GM19043 (cell line): ENCODE results near the gene TTC39A.

ENCODE experiments used
- ATAC-seq: cut with Tn5 transposase; IDR thresholded peaks from one replicate; pipeline ENCODE4 v1.9.1; 2021; ENCODE audit warnings: low read depth; ENCODE audit not compliant: unreplicated experiment

TTC39A gene

DNA sequence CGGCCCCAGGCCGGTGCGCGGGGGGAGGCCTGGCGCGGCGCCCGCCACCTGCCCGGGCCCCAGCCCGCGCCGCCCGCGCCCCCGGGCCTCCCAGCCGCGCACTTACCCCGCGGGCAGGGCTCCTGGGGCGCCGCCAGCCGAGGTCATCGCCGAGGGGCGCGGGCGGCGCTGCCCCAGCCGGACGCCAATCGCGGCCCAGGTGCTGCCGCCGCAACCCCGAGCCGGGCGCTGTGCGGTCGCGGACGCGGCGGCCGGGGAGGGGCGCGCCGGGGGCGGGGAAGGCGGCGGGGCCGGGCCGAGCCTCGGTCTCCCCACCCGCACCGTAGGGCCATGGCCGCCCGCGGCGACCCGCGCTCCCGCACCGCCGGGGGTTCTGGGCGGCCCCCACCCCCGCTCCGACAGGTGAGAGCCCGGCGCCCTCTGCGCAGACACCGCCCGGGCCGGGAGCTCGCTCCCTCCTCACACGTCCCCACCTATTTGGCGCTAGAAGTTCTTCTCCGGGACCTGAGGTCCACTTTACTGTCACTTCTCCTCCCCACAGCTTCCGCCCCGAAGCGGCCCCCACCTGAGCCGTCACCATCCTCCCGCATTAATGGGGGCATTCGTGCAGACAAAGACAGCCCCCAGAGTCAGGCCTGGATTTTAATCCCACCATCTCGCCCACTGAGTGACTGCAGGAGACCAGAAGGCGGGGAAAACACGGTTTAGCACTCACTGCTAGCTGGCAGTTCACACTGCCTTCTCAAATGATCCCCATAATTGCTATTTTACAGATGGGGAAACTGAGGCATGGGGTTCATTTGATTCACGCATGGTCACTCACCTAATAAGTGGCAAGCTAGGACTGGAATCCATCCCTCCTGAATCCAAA, at the start of gene TTC39A:
Gene TTC39A, minus strand, starts transcription at position 232 of the 871 bp plus-strand sequence. Its CDS starts 85 bp downstream, at position 147.
- ATAC-seq = no peak

DNA sequence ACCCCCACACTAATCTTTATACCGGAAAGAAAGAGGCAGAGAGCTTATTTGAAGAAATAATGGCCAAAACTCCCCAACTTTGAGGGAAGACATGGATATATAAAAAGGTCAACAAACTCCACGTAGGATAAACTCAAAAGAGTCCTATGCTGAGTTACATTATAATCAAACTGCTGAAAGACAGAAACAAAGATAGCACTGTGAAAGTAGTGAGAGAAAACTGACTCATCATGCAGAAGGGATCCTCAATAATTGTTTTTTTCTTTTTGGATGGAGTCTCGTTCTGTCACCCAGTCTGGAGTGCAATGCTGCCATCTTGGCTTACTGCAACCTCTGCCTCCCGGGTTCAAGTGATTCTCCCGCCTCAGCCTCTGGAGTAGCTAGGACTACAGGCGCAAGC, 48.5 kb upstream of the TTC39A start:
- no peak for ATAC-seq

DNA sequence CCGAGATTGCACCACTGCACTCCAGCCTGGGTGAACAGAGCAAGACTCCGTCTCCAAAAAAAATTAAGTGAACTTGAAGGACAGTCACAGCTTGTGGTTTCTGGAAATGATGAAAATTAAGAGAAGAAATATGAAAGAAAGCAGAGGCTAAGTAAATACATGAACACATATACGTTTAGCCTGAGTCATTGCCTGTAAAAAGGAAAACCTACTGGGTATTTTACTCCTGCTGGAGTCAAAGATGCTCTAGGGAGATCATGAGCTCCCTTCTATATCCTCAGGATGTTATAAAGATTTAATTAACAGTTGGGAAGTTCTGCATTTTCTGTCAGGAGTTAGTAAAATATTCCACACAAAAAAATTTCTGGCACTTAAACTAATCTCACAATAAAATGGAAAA, 43.5 kb upstream of the TTC39A start:
- ATAC-seq = no peak

DNA sequence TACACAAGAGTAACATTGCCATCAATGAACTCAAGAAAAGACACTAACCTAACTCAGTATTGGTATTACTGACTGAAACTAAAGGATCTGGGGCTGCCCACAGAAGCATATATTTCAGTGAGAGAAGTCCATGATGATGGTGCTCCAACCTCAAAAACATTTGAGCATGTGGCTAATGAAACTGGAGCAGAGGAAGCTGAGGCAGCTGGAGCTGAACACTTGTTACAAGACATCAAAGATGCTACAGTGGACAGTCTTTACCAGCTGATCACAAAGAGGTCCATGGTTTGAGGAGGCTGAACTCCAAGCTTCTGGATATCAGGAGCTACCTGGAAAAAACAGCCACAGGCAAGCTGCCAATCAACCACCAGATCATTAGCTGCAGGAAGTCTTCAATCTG, 42.2 kb upstream of the TTC39A start:
- no peak for ATAC-seq

DNA sequence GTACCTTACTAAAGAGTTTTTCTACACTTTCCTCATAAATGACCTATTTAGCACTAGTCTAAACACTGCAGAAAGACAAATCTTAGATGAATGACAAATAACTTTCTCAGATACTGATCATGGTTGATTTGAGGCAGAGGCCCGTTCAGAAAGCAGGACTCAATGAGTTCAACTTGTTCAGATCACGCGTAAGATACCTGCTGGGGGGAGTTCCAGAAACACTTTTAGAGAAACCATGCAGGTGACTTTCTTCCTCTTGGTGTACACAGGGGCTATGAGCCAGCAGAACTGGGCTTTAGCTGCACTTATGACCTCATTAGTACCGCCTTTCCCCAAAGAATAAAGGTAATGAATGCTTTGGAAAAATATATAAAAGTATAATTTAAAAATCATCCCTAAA, 38.8 kb upstream of the TTC39A start:
- no peak for ATAC-seq

DNA sequence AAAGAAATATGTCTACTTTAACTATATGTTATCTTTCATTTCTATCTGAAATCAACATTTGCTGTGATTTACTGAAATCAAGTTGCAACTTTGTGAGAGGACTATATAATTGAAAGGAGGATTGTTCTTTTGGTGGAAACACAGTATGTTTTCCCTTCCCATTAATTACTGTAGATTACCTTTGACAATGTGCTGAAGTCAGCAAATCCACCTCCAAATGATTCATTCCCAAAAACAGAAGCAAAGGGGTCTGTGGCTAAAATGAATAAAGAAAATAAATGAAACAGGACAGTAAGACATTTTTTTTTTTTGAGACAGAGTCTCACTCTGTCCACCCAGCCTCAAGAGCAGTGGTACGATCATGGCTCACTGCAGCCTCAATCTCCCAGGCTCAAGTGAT, 35.4 kb upstream of the TTC39A start:
- no peak for ATAC-seq

DNA sequence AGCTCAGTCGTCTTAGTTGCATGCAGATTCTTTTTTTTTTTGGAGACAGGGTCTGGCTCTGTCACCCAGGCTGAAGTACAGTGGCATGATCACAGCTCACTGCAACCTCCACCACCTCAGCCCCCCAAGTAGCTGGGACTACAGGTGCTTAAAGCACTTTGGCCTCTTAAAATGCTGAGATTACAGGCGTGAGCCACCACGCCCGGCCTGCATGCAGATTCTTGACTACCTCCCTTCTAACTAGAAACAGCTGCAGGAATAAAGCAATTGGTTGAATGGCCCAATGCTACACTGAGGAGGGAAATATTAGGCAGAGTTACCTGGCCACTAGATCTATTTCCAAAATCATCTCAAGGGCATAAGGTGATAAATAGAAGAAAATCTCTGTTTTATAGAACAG, 29.5 kb upstream of the TTC39A start:
- no peak for ATAC-seq

DNA sequence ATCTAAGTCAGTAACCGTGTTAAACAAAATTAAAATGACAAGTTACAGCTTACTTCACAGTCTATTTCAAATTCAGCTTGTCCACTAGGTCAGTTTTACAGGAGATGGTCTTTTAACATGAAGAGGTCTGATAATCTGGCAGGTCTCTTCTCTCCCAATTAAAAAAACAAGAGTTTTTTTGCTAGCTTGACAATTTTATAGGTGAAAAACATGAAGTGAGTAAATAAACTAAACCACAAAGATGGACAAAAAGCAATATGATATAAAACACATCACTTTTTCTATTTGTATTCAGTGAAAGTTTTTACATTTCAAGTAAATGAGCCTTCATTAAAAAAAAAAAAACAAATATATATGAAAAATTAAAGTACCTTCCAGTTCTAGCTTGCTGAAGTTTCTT, 25.0 kb upstream of the TTC39A start:
- ATAC-seq = no peak

DNA sequence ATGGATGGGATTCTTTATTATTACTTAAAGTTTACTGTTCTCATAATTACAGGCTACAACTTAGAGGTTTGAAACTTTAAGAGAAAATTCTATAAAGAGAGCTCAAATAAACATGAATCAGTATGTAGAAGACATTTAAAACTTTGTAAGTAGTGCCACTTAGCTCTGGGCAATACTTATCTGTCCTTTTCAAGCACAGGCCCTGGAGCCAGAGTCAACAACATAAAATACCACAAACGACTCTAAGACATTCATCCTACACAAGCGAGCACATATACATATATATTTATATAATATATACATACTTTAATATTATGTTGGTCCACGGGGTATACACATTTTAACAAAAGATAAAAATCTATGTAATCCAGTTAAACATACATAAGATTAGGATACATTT, 24.1 kb upstream of the TTC39A start:
- ATAC-seq = no peak

DNA sequence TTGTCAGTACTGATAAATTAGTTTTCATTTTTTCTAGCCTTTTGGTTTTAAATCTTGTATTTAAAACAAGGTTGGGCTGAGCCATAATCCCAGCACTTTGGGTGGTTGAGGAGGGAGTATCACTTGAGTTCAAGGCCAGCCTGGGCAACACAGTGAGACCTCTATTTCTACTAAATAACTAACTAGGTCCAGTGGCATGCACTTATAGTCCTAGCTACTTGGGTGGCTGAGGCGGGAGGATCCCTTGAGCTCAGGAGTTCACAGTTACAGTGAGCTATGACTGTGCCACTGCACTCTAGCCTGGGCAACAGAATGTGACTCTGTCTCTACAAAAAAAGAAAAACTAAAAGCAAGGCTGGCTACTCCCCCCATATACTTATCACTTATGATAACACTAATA, 21.5 kb upstream of the TTC39A start:
- no peak for ATAC-seq

DNA sequence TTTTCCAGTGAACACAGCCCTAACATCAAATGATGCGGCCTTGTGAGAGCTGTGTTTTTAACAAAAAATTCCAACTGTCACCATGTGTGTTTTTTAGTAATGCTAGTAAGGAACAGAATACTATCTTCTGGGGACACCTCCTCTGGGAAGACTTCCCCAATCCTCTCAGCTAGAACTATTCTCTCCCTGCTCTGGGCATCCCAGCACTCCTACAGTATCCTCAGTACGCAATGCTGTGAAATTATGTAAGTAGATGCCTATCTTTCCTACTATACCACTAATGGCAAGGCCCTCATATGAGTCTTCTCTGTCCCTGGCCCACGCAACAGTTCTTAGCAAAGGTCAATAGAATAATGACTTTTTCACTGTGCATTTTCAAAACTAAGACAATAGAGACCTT, 19.5 kb upstream of the TTC39A start:
- ATAC-seq = no peak

DNA sequence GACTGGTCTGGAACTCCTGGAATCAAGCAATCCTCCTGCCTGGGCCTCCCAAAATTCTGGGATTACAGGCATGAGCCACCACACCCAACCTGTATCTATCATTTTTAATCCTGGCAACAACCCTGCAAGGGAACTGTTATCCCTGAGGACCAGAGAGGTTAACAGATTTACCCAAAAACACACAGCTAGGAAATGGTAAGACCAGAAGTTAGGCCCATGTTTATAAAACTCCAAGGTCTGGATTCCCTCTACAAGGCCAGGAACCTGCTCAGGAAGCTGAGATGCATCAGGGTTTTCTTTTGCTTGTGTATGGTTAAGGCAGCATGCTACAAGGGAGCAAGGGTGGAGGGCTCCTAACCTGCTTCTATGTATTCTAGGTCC, 17.8 kb upstream of the TTC39A start:
- no peak for ATAC-seq

DNA sequence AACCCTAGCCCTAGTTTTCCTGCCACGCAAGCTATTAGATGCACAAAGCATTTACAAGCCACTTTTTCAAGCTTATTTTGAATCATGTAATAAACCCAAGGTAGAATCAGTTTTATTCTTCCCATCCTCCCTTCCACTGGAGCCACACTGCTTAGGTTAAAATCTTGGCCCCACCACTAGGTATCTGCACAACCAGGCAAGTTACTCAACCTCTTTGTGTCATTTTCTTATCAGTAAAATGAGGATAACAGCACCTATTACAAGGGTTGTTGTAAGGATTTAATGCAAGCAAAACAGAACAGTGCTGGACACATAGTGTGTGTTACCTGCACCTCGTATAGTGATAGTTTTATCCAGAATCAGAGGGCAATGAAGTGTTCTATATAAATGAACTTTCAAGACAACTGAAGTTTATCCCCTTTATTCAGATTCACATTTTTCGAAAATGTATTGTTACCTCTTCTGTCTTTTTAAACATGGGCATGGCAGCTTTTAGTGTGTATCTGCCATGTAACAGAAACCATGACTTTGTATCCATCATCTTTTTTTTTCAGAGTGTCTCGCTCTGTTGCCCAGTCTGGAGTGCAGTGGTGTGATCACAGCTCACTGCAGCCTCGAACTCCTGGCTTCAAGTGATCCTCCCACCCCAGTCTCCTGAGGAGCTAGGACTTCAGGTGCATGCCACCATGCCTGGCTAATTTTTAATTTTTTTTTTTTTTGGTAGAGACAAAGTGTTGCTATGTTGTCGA, 17.2 kb upstream of the TTC39A start:
- ATAC-seq = no peak

DNA sequence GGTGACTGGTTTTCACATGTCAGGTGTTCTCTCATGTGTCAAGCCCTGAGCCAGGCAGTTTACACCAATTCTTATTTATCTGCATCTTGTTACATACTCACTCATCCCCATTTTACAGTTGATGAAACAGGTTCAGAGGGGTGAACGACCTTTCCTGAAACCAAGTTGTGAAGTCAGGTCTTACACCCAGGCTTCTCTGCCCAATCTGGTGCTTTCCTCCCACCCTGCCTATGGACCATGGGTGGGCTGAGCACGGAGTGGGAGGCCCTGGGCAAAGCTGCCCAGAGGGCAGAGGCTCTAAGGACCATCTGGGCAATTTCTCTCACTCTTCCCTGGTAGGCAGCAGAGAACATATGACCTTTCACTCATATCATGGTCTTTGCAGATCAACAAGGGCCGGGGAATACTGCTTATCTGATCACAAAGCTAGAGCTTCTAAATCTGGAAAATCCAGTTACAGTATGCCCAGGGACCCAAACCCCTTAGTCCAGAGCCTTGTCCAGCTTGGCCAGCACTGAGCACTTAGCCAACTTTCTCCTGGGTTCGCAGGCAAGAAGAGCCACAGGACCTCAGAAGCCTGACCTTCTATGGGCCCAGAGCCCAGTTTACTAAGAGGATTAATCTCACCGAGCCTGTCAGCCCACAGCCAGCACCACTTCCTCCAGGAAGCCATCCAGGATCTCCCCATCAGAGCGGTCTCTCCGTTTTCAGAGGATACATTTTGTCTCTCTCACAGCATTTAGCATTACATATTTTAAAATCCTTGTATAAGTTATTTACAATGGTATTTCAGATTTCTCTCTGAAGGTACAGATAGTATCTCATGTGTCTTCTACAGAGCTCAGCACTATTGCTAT, 16.0 kb upstream of the TTC39A start:
- ATAC-seq = no peak

DNA sequence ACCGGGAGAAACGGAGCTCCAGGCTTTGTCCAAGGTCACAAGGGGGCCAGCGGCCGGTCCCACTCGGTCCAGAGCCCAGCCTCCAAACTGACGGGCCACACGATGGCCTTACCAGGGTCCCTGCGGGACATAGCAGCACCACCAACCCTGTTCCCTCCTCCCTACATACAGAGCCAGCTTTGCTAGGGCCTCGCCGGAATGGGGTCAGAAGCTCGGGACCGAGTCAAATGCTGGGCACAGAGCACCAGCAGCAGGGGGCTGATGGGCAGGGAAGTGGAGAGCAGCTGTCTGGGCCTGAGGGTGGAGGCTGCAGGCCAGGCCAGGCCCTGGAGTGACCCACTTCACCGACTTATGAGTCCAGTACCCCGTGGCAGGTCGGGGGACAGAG, 14.9 kb upstream of the TTC39A start:
- ATAC-seq = no peak

DNA sequence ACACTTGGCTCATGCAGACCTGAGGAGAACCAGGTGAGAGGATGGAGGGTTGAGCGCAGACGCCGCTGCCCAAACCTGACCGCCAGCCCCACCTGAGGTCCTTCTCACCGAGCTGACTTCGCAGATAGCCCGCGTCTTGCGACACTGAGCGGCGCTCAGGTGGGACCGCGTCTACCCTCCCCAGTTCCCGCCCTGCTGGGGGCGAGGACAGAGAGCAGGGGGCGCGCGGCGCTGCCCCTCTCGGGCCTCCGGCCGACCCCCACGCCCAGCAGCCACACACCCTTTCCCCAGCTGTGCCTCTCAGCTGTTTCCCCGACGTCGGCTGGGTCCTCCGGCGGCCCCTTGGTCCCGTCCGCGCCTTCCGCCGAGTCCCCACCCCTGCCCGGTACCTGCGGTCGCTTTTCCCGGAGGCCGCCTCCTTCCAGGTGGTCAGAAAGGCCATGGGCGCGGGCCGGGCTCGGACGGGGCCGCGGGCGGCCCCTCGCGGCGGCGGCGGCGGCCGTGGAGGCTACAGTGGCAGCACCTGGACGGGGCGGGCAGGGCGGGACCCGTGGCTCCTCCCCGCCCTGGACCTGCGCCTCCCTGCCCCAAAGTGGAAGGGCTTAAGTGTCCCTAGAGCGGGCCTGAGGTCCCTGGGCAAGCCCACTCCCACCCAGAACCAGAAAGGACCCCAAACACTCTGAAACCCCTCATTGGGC, 14.4 kb upstream of the TTC39A start:
- ATAC-seq = no peak

DNA sequence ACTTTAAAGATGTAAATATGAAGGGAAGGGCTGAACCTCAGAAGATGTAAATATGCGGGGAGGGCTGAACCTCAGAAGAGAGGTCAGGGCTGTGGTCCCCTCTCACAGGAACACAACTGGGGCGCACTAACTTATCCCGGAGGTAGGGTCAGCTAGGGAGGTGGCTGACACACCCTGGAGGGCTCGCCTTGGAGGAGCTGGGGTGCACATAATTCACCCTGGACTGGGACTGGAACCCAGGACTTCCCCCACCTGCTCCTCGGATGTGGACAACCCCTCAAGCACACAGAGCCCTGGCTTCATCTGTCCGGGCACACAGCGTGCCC, 13.9 kb upstream of the TTC39A start:
- no peak for ATAC-seq

DNA sequence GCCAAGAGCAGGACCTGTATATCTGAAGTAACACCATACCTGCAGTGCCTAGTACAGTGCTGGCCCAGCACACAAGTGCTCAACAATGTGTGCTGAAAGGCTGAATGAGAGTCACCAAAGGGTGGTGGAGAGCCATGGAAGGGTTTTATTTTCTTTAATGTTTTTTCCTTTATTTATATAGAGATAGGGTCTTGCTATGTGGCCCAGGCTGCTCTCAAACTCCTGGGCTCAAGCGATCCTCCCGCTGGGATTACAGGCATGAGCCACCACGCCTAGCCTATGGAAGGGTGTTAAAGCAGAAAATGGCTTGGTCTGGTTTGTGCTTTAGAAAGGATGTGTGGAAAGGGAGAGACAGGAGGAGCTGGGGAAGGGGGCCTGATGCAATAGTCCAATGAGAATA, 13.3 kb upstream of the TTC39A start:
- no peak for ATAC-seq

DNA sequence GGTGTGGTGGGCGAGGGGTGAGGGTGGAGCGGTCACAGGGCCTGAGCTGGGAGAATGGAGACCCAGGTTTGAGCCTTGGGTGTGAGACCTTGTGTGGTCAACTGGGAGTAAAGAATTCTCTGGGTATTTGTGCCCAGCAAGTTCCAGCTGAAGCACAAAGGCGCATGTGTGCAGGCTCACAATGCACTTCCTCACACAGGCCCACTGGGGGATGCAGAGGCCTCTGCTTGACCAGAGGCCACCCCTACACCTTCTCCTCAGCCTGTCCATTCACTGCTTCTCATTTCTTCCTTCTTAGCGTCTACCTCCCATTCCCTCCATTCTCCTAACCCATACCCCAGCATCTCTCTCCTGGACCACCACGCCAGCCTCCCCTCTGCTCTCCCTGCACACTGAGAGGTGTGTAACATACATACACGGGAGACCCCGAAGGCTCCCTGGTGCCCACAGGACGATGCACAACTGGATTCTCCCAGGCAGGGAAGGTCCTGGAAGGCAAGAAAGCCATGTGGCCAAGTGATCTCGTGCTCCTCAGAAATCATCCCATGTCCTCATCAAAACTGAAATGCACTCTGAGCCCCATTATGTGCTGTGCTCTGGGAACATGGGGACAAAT, 12.3 kb upstream of the TTC39A start:
- no peak for ATAC-seq

DNA sequence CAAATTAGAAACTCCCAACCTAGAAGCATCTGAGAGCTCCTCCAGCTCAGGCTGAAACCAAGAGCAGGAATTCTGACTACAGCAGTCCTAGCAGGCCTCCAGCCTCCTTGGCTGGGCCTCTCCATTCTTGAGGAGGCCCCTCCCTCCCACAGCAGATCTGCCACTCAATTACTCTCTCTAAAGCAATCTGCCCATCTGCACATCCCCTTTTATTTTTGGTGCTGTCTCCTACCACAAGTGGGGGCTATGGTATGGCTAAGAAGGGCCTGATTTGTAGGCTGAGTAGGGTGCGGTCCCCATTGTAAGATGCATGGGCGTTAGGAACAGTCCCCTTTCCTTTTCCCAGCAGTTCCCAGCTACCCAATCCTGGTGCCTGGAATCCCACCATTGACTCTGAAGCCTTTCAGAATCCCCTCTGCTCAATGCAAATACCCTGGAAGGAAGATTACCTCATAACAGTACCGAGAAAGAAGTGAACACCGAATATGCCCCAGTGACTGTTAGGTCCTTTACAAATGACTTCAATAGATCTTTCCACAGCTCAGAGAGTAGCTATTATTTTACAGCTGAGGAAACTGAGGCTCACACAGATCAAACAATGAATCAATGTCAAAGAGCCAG, 11.6 kb upstream of the TTC39A start:
- peak; percentile 52 for ATAC-seq
